ENCODE measurements around the gene KLF6.
A peak's percentile ranks its signal among the peaks of the same experiment; 100 is the strongest.

Gene KLF6

DNA sequence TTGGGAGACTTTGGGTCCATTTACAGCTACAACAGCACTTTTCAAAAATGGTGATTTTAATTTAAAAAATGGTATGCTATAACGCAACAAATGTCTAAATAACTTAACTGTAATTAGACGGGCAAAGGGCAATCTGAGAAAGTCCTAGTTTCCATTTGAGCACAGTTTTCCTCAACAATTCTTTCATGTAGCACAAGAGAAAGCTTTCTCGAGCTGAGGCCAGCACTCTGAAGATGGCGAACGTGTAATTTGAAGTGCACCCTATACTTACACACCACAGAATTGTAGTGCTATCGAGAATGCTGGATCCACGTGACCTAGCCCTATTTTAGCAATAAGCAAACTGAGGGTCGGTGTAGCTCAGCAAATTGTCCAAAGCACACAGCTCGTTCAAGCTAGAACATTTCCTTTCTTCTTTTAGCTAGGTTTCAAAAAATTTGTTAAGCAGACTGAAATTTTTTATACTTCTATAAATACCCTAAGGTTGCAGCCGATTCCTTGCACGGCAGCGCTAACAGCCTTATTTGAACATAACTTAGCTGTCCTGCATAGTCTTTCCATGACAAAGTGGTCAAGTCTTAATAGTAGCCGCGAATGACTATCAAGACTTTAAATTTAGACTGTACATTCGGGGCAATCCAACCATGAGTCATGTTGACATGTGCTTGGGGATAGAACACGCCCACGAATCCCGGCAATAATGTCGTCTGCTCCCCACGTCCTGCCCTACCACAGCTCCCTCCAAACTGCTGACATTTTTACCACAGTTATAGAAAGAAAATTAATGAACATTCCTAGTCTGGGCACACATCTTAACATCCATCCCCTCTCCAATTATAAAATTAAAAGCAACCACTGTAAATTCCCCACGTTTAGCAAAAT is 10.0 kb downstream of the KLF6 start:
- peak; percentile 62 for DNase-seq (ENCODE audit: low read depth, low spot score)

GRCh38 chr10:3774018-3774813 is 10.8 kb downstream of the KLF6 start:
- peak; percentile 32 for DNase-seq (ENCODE audit: low read depth, low spot score)

DNA sequence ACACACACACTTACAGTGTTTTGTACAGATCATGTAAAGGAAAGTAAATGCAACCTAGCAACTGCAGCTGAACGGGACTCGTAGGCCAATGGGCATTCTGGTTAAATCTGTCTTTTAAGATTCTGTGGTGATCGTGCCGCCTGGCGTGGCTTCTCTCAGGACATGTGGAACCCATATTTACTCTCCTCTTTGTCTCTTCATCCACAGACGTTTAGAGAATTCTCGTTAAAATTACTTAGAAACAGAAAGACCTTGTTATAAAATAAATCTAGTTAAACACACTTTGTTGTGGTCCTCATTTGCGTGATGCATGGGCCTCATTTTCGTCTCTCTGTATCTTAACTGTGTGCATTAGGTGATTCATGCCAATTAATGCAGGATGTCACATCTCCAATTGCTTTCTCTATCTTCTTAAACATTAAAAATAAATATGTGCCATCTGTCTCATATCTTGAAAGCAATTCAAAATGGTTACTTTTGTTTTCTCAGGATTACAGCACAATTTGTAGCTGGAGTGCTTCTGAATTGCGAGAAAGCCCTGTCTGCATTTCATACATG is 11.5 kb downstream of the KLF6 start:
- no peak for DNase-seq (ENCODE audit: low read depth, low spot score)

DNA sequence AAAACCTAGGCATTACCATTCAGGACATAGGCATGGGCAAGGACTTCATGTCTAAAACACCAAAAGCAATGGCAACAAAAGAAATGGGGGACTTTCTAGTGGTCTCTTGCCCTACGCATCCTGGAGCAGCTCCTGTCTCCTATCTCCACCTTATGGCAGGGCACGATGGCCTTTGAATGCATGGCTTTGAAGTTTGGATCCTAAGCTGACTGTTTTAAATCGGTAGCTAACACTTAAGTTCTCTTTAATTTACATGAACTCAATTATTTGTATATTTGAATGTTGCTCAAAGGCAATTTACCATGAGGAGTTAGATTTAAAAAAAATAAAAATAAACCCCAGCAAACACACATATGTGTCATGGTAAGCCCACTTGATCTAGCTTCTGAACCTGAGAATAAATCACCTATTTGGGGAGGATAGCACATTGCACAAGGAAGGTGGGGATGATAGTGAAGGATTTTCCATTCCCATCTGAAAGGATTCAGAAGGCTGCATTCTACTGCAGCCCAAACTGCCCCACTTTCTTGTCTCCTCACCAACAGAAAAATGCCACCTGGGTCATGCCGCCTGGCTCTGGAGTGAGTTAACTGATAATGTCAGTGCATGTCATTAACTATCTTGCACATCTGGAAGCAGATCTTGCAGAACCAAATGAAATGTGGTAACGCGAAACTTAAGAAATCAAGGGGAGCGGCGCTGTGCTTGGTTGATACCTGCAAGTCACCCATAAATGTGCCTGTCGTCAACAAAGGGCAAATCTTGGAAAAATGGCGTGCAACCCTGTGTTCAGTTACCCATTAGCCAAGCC is 12.4 kb downstream of the KLF6 start:
- no peak for DNase-seq (ENCODE audit: low read depth, low spot score)

DNA sequence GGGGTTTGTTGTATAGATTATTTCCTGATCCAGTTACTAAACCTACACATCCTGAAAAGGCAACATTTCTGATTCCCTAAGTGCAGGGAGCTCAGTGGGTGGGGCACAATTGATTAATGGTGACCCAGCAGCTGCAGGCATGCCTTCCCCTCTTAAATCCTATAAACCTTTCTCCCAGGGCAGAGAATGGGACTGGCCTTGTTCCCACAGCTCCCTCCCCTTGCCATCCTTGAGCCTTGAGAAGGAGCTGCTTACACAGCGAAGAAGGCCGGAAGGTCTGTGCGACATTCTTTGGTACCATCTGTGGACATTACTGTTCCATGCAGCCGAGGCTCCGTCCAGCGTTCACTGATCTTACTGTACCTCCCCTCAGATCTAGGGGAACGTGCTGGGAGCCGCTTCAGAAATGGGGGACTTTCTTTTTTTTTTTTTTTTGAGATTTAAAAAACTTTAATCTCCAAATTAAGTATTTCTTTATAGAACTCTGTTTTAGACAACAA is 14.3 kb downstream of the KLF6 start:
- DNase-seq (ENCODE audit: low read depth, low spot score) = peak; percentile 34

GRCh38 chr10:3769556-3769955 is 15.5 kb downstream of the KLF6 start:
- no peak for DNase-seq (ENCODE audit: low read depth, low spot score)

GRCh38 chr10:3766046-3766756 is 18.8 kb downstream of the KLF6 start:
- DNase-seq (ENCODE audit: low read depth, low spot score) = no peak

DNA sequence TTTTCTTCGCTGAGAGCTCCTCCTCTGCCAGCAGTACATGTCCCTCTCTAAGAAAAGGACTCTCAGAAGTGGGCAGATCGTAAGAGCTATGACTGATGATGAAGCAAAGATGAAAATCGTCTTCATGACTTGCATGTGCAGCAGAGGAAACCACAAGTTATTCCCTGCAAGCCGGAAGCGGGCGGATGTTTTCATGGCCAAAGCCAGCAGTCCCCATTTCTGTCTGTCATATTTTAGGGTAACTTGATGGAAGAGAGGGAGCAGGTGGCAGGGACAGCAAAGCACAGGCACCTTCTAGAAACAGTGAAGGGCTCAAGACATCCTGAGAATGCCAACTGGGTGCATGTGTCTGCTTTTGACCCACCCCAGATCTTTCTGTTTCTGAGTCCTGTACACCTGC is 19.9 kb downstream of the KLF6 start:
- no peak for DNase-seq (ENCODE audit: low read depth, low spot score)

DNA sequence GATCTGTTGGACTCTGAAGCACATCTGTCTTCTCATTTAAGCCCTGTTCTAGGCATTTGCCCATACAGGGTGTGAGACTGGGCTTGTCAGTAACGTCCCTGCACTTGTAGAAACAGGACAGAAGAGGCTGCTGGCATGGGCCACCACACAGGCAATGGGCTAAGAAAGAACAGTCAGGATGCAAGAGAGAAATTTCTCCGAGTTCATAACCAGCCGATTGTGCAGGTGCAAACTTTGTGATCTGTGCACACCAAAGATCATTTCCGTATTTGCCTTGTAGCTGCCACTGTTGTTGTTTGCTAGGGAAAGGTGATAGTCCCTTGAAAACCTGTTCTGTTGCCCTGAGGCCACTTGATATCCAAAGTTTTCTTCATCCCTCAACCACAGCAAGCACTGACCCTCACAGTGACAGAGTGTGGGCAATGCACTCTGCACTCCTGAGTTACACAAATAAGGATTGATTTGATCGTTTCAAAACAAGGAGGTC is 20.3 kb downstream of the KLF6 start:
- no peak for DNase-seq (ENCODE audit: low read depth, low spot score)

- DNase-seq (ENCODE audit: low read depth, low spot score) = no peak
Measured at GRCh38 chr10:3763852-3764625, 21.0 kb downstream of the KLF6 start.

DNA sequence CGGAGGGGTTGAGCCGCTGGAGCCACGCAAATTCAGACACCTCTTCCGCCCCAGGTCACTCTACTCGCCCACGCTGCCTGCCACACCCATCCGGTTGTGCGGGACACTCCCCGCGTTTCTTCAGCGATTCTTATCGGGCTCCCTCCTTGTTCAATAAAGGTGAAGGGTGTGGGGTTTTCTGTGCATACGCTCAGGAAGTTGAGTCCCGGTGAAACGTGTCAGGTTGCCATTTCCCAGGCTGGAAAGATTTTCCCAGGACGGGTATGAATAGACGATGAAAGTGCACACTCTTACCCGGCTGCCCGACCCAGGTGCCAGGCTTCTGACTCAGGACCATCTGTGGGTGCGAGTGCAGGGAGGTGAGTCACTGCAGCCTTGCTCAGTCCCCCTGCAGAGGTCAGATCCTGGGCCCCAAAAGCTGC is 22.0 kb downstream of the KLF6 start:
- DNase-seq (ENCODE audit: low read depth, low spot score) = no peak

GRCh38 chr10:3762309-3762708 is 22.7 kb downstream of the KLF6 start:
- no peak for DNase-seq (ENCODE audit: low read depth, low spot score)

DNA sequence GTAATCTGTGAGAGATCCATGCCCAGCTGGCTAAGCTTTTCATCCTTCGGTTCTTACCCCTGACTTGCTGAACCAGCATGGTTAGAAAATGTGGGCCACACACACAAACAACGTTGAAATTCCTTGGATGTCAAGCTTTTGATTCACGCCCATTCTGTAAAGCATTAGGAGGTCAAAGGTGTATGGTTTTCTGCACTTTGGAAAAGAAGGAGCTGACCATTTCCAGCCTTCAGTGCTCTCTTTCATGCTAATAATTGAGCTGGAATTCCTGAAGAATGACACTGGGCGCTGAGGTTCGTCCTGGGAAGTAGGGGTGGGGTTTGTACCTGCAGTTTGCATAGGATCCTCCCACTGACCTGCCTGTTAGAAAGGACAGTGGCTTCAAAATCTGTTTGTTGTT is 23.1 kb downstream of the KLF6 start:
- DNase-seq (ENCODE audit: low read depth, low spot score) = peak; percentile 86

- DNase-seq (ENCODE audit: low read depth, low spot score) = no peak
Measured at GRCh38 chr10:3761021-3761686, 23.9 kb downstream of the KLF6 start.

- no peak for DNase-seq (ENCODE audit: low read depth, low spot score)
Measured at GRCh38 chr10:3760083-3760482, 24.9 kb downstream of the KLF6 start.

GRCh38 chr10:3759397-3759796 is 25.6 kb downstream of the KLF6 start:
- no peak for DNase-seq (ENCODE audit: low read depth, low spot score)

- no peak for DNase-seq (ENCODE audit: low read depth, low spot score)
Measured at GRCh38 chr10:3758491-3758970, 26.5 kb downstream of the KLF6 start.

GRCh38 chr10:3757638-3758490 is 27.1 kb downstream of the KLF6 start:
- no peak for DNase-seq (ENCODE audit: low read depth, low spot score)
